HepG2 (cell line): ENCODE data around the gene THRAP3. TPM values are rescaled to one million over a fixed set of nuclear protein-coding genes. Genes with fewer than 3 reads are reported as not detected.

Experiments
- AKAP8 ChIP-seq: sonication (generic); formaldehyde crosslinking; IDR thresholded peaks from 2 replicates; pipeline ENCODE4 v1.5.1; 2020; ENCODE audit warnings: mild to moderate bottlenecking, missing genetic modification reagents
- CEBPG ChIP-seq: IDR thresholded peaks from 2 replicates; pipeline ENCODE4 v1.6.1; 2016
- FOSL1 ChIP-seq: sonication (generic); formaldehyde crosslinking; IDR thresholded peaks from 2 replicates; pipeline ENCODE4 v1.9.0; 2021; ENCODE audit warnings: missing genetic modification reagents, borderline replicate concordance
- KAT8 ChIP-seq: IDR thresholded peaks from 2 replicates; pipeline ENCODE4 v1.6.1; 2016; ENCODE audit warnings: missing genetic modification reagents, missing compliant biosample characterization
- MIER3 ChIP-seq: IDR thresholded peaks from 2 replicates; pipeline ENCODE4 v1.6.1; 2016; ENCODE audit warnings: missing compliant biosample characterization, borderline replicate concordance
- NFATC3 ChIP-seq: sonication (generic); formaldehyde crosslinking; IDR thresholded peaks from 2 replicates; pipeline ENCODE4 v1.5.1; 2020; ENCODE audit warnings: mild to moderate bottlenecking, missing genetic modification reagents
- NFE2 ChIP-seq: sonication (generic); formaldehyde crosslinking; IDR thresholded peaks from 2 replicates; pipeline ENCODE4 v1.4.0; 2020; ENCODE audit warnings: missing genetic modification reagents
- PAF1 ChIP-seq: IDR thresholded peaks from 2 replicates; pipeline ENCODE4 v1.6.1; 2016; ENCODE audit warnings: missing genetic modification reagents, missing compliant biosample characterization
- PAX8 ChIP-seq: sonication (generic); formaldehyde crosslinking; IDR thresholded peaks from 2 replicates; pipeline ENCODE4 v1.8.0; 2022; ENCODE audit warnings: mild to moderate bottlenecking, missing genetic modification reagents, borderline replicate concordance
- ZFX ChIP-seq: sonication (generic); formaldehyde crosslinking; IDR thresholded peaks from 2 replicates; pipeline ENCODE4 v1.4.0; 2020; ENCODE audit warnings: mild to moderate bottlenecking, low read depth, missing genetic modification reagents, moderate library complexity
- ZNF501 ChIP-seq: sonication (generic); formaldehyde crosslinking; IDR thresholded peaks from 2 replicates; pipeline ENCODE4 v1.5.1; 2020; ENCODE audit warnings: mild to moderate bottlenecking, moderate library complexity, missing genetic modification reagents
- ZNF790 ChIP-seq: sonication (generic); formaldehyde crosslinking; IDR thresholded peaks from 2 replicates; pipeline ENCODE4 v1.8.0; 2022; ENCODE audit warnings: missing genetic modification reagents, mild to moderate bottlenecking, borderline replicate concordance
- ZSCAN12 ChIP-seq: sonication (generic); formaldehyde crosslinking; IDR thresholded peaks from 2 replicates; pipeline ENCODE4 v1.9.0; 2021; ENCODE audit warnings: mild to moderate bottlenecking, missing genetic modification reagents
- polyA plus RNA-seq, 8 experiments: library from polyadenylated mRNA; depleted of rRNA in 3 of 8; stranded (reverse) in 7 of 8; unstranded in 1 of 8; fragments of >200 nt; fragmentation: Illumina TruSeq in 4 of 8; extraction: Trizol in 4 of 8; gene quantifications; 2 replicates each; pipeline versions ENCODE4 v1.2.1 to v1.2.3, GENCODE V29; 2011 to 2016; ENCODE audit warnings: low read depth in 4 of 8, missing spikeins in 1 of 8, mixed read lengths in 1 of 8; ENCODE audit not compliant: insufficient read depth in 1 of 8
- total RNA-seq, 5 experiments: library from RNA; depleted of rRNA; stranded (reverse); fragments of >200 nt; fragmentation: Illumina TruSeq; extraction: Trizol; gene quantifications; 2 replicates each; pipeline ENCODE4 v1.2.3, GENCODE V29; 2016; ENCODE audit warnings: low read depth in 1 of 5
- TF ChIP-seq, protein P1 (sequence below): sonication (generic); formaldehyde crosslinking; IDR thresholded peaks from 2 replicates; pipeline ENCODE4 v1.4.0; 2020; ENCODE audit warnings: mild to moderate bottlenecking, missing genetic modification reagents
- TF ChIP-seq, protein P2 (sequence below): sonication (generic); formaldehyde crosslinking; IDR thresholded peaks from 2 replicates; pipeline ENCODE4 v1.5.0; 2020; ENCODE audit warnings: mild to moderate bottlenecking, missing genetic modification reagents
- TF ChIP-seq, protein P3 (sequence below): sonication (generic); formaldehyde crosslinking; IDR thresholded peaks from 2 replicates; pipeline ENCODE4 v1.8.0; 2022; ENCODE audit warnings: mild to moderate bottlenecking, missing genetic modification reagents, borderline replicate concordance
- TF ChIP-seq, protein P4 (sequence below): sonication (generic); formaldehyde crosslinking; IDR thresholded peaks from 2 replicates; pipeline ENCODE4 v1.8.0; 2022; ENCODE audit warnings: mild to moderate bottlenecking, missing genetic modification reagents
- TF ChIP-seq, protein P5 (sequence below): IDR thresholded peaks from 2 replicates; pipeline ENCODE4 v1.6.1; 2016; ENCODE audit warnings: missing biosample characterization, missing genetic modification reagents, low read depth
- TF ChIP-seq, protein P6 (sequence below): sonication (generic); formaldehyde crosslinking; IDR thresholded peaks from 2 replicates; pipeline ENCODE4 v1.9.0; 2022; ENCODE audit warnings: low read depth, missing genetic modification reagents
- TF ChIP-seq, protein P7 (sequence below): sonication (generic); formaldehyde crosslinking; IDR thresholded peaks from 2 replicates; pipeline ENCODE4 v1.4.0; 2020; ENCODE audit warnings: mild to moderate bottlenecking, missing genetic modification reagents

Gene THRAP3
- total and polyA plus RNA-seq, 2 of the 13 experiments (the other 11 are each of a cell fraction or from before 2014, with no cell fraction given), result 45.0 to 92.6 TPM

DNA sequence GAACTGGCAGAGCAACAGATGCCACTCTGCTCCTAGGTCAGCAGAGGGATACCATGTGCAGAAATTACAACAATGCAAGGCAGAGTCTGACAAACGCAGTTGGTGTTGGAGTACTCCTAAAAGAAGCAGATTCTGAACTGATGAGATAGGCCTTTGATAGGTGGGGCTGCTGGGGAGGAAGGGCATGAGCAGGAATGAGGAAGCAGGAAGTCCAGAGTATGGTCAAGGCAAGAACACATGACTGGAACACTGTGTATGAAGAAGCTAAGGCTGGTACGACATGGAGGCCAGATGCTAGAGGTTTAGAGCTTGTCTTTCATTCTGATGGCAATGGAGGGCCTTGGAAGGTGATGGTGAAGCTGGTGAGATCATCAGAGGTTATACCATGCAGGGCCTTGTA lies 11.5 kb upstream of the THRAP3 start (continued):
- TF ChIP-seq, protein P1, sequence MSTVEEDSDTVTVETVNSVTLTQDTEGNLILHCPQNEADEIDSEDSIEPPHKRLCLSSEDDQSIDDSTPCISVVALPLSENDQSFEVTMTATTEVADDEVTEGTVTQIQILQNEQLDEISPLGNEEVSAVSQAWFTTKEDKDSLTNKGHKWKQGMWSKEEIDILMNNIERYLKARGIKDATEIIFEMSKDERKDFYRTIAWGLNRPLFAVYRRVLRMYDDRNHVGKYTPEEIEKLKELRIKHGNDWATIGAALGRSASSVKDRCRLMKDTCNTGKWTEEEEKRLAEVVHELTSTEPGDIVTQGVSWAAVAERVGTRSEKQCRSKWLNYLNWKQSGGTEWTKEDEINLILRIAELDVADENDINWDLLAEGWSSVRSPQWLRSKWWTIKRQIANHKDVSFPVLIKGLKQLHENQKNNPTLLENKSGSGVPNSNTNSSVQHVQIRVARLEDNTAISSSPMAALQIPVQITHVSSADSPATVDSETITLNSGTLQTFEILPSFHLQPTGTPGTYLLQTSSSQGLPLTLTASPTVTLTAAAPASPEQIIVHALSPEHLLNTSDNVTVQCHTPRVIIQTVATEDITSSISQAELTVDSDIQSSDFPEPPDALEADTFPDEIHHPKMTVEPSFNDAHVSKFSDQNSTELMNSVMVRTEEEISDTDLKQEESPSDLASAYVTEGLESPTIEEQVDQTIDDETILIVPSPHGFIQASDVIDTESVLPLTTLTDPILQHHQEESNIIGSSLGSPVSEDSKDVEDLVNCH (CRISPR knock-in tag), result no peak
- TF ChIP-seq, protein P2, sequence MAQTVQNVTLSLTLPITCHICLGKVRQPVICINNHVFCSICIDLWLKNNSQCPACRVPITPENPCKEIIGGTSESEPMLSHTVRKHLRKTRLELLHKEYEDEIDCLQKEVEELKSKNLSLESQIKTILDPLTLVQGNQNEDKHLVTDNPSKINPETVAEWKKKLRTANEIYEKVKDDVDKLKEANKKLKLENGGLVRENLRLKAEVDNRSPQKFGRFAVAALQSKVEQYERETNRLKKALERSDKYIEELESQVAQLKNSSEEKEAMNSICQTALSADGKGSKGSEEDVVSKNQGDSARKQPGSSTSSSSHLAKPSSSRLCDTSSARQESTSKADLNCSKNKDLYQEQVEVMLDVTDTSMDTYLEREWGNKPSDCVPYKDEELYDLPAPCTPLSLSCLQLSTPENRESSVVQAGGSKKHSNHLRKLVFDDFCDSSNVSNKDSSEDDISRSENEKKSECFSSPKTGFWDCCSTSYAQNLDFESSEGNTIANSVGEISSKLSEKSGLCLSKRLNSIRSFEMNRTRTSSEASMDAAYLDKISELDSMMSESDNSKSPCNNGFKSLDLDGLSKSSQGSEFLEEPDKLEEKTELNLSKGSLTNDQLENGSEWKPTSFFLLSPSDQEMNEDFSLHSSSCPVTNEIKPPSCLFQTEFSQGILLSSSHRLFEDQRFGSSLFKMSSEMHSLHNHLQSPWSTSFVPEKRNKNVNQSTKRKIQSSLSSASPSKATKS (CRISPR knock-in tag), result no peak
- TF ChIP-seq, protein P3, sequence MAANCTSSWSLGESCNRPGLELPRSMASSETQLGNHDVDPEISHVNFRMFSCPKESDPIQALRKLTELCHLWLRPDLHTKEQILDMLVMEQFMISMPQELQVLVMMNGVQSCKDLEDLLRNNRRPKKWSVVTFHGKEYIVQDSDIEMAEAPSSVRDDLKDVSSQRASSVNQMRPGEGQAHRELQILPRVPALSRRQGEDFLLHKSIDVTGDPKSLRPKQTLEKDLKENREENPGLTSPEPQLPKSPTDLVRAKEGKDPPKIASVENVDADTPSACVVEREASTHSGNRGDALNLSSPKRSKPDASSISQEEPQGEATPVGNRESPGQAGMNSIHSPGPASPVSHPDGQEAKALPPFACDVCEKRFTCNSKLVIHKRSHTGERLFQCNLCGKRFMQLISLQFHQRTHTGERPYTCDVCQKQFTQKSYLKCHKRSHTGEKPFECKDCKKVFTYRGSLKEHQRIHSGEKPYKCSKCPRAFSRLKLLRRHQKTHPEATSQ, result no peak
- TF ChIP-seq KAT8 (CRISPR knock-in tag) (peak; percentile 62), AKAP8 (CRISPR knock-in tag) (no peak), FOSL1 (CRISPR knock-in tag) (no peak), ZSCAN12 (CRISPR knock-in tag) (no peak), NFE2 (CRISPR knock-in tag) (no peak), ZNF790 (CRISPR knock-in tag) (no peak), PAX8 (CRISPR knock-in tag) (no peak), CEBPG (CRISPR knock-in tag) (no peak), PAF1 (CRISPR knock-in tag) (no peak), NFATC3 (CRISPR knock-in tag) (no peak), ZFX (CRISPR knock-in tag) (peak; percentile 20; the same call in 1 of the 2 replicates), MIER3 (no peak), ZNF501 (CRISPR knock-in tag) (no peak)
- TF ChIP-seq, protein P4, sequence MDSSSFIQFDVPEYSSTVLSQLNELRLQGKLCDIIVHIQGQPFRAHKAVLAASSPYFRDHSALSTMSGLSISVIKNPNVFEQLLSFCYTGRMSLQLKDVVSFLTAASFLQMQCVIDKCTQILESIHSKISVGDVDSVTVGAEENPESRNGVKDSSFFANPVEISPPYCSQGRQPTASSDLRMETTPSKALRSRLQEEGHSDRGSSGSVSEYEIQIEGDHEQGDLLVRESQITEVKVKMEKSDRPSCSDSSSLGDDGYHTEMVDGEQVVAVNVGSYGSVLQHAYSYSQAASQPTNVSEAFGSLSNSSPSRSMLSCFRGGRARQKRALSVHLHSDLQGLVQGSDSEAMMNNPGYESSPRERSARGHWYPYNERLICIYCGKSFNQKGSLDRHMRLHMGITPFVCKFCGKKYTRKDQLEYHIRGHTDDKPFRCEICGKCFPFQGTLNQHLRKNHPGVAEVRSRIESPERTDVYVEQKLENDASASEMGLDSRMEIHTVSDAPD (CRISPR knock-in tag), result no peak
- TF ChIP-seq, protein P5, sequence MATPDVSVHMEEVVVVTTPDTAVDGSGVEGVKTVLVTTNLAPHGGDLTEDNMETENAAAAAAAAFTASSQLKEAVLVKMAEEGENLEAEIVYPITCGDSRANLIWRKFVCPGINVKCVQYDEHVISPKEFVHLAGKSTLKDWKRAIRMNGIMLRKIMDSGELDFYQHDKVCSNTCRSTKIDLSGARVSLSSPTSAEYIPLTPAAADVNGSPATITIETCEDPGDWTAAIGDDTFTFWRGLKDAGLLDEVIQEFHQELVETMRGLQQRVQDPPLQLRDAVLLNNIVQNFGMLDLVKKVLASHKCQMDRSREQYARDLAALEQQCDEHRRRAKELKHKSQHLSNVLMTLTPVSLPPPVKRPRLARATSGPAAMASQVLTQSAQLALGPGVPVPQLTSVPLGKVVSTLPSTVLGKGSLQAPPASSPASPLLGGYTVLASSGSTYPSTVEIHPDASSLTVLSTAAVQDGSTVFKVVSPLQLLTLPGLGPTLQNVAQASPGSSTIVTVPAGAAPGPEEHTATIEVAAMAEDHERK (CRISPR knock-in tag), result no peak
- TF ChIP-seq, protein P6, sequence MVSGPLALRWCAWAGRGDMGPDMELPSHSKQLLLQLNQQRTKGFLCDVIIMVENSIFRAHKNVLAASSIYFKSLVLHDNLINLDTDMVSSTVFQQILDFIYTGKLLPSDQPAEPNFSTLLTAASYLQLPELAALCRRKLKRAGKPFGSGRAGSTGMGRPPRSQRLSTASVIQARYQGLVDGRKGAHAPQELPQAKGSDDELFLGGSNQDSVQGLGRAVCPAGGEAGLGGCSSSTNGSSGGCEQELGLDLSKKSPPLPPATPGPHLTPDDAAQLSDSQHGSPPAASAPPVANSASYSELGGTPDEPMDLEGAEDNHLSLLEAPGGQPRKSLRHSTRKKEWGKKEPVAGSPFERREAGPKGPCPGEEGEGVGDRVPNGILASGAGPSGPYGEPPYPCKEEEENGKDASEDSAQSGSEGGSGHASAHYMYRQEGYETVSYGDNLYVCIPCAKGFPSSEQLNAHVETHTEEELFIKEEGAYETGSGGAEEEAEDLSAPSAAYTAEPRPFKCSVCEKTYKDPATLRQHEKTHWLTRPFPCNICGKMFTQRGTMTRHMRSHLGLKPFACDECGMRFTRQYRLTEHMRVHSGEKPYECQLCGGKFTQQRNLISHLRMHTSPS (CRISPR knock-in tag), result no peak
- TF ChIP-seq, protein P7, sequence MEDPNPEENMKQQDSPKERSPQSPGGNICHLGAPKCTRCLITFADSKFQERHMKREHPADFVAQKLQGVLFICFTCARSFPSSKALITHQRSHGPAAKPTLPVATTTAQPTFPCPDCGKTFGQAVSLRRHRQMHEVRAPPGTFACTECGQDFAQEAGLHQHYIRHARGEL, result no peak
